ENCODE measurements around the gene C16orf96.

The C16orf96 gene

DNA sequence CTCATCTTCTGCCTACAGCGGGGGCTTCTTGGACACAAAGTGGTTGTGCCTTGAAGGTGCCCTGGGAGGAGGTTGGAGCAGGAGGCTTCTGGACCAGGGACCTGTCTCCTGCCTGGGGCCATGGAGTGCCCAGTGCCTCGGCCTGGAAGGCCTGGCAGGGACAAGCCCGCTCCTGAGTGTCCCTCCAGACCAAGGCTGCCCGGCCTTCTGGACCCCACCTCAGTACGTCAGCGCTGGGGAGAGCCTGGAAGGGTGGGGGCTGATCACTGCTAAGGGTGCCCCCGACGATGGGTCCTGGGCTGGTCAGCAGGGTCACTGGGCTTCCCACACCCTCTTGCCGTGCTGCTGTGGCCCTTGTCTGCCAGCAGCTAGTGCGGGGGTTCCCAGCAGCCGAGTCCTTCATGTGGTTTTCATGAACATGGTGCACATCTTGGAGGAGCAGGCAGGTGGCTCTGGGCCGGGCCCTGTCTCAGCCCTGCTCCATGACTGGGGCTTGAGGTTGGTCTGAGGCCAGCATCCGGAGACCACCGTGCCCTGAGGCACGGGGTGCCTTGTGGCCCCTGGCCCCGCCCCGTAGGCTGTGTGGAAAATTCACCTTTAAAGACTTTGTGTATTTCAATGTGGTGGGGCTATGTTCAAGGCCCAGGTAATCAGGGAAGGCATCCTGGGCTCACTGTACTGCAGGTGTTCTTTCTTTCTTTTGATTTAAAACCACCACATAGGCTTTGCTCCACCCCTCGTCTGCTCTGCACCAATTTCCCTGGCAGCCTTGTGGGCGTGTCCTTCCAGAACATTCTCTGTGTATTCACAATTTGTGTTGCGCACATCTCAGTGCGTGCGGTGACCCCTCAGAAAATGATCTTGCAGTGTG, 90.9 kb downstream of the C16orf96 start:
- FAIRE-seq = no peak
- TF ChIP-seq POLR2AphosphoS5 (IDR thresholded peaks at IDR 0.05; ENCODE audit: low read depth, low read length) = no peak
- TF ChIP-seq PAX5 (IDR thresholded peaks at IDR 0.05; ENCODE audit: insufficient read depth, low read length, severe bottlenecking) = no peak
- no peak for TF ChIP-seq TAF1 (IDR thresholded peaks at IDR 0.05; ENCODE audit: low read depth, low read length)
- TF ChIP-seq POLR2A (IDR thresholded peaks at IDR 0.05; ENCODE audit: low read depth, low read length) = no peak
- no peak for TF ChIP-seq POU2F2 (IDR thresholded peaks at IDR 0.05; ENCODE audit: low read depth, low read length)
- no peak for TF ChIP-seq SPI1 (IDR thresholded peaks at IDR 0.05; ENCODE audit: low read depth, low read length)

GRCh38 chr16:4647644-4647980, 91.5 kb downstream of the C16orf96 start:
- TF ChIP-seq SPI1 (IDR thresholded peaks at IDR 0.05; ENCODE audit: low read depth, low read length) (no peak), PAX5 (IDR thresholded peaks at IDR 0.05; ENCODE audit: insufficient read depth, low read length, severe bottlenecking) (no peak), POU2F2 (IDR thresholded peaks at IDR 0.05; ENCODE audit: low read depth, low read length) (no peak), TAF1 (IDR thresholded peaks at IDR 0.05; ENCODE audit: low read depth, low read length) (no peak), POLR2AphosphoS5 (IDR thresholded peaks at IDR 0.05; ENCODE audit: low read depth, low read length) (no peak), POLR2A (IDR thresholded peaks at IDR 0.05; ENCODE audit: low read depth, low read length) (no peak)
- no peak for FAIRE-seq
- DNase-seq (ENCODE audit: insufficient read length, low spot score) = no peak

More for the DNA sequence above, 90.9 kb downstream of the C16orf96 start:
- DNase-seq (ENCODE audit: insufficient read length, low spot score) = no peak

DNA sequence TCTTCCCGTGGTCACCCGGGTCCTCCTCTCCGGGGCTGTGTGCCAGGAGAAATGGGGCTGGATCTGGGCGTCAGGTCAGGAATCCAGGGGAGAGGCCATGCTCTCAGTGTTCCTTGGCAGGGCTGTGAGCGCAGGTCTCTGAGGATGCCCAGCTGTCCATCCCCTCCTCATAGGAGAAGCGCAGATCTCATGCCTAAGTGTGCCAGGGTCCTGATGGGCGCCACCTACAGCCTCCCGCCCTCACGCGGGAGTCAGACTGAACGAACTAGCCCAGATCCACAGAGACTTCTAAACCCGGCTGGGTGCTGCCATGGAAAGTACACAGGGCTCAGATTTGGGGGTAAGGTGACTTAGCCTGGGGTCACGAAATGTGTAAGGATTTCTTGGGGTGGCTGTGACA, 92.8 kb downstream of the C16orf96 start:
- TF ChIP-seq TAF1 (IDR thresholded peaks at IDR 0.05; ENCODE audit: low read depth, low read length) (no peak), POLR2AphosphoS5 (IDR thresholded peaks at IDR 0.05; ENCODE audit: low read depth, low read length) (no peak)
- FAIRE-seq (no peak), DNase-seq (ENCODE audit: insufficient read length, low spot score) (no peak)

DNA sequence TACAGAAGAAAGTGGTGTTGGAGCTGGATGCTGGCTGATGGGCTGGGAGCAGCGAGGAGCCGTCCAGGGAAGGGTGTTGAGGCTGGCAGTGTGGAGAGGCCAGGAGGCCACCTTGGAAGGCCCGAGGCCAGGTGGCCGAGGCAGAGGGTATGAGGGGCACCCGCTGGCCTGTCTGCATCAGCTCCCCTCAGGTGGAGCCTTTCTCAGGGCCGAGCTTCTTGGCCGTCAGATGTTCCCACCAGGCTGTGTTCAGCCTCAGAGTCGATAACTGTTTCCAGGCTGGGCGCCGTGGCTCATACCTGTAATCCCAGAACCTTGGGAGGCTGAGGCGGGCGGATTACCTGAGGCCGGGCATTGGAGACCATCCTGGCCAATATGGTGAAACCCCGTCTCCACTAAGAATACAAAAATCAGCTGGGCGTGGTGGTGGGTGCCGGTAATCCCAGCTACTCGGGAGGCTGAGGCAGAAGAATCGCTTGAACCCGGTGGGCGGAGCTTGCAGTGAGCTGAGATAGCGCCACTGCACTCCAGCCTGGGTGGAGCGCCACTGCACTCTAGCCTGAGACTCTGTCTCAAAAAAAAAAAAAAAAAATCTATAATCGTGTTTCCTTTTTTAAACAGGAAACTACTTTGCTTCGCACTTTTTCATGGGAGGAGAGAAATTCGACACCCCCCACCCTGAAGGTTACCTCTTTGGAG, 93.8 kb downstream of the C16orf96 start:
- TF ChIP-seq TAF1 (IDR thresholded peaks at IDR 0.05; ENCODE audit: low read depth, low read length) (no peak), PAX5 (IDR thresholded peaks at IDR 0.05; ENCODE audit: insufficient read depth, low read length, severe bottlenecking) (no peak), POU2F2 (IDR thresholded peaks at IDR 0.05; ENCODE audit: low read depth, low read length) (no peak), SPI1 (IDR thresholded peaks at IDR 0.05; ENCODE audit: low read depth, low read length) (no peak), POLR2AphosphoS5 (IDR thresholded peaks at IDR 0.05; ENCODE audit: low read depth, low read length) (no peak), POLR2A (IDR thresholded peaks at IDR 0.05; ENCODE audit: low read depth, low read length) (no peak)
- DNase-seq (ENCODE audit: insufficient read length, low spot score) = no peak
- FAIRE-seq = no peak

Data from GM12891 (cell line).